Keratinocyte (primary cell): Measurements from ENCODE around the gene ARHGEF33. TPM values are rescaled to one million over a fixed set of nuclear protein-coding genes. Genes with fewer than 3 reads are reported as not detected.

Experiments
- DNase-seq: peaks from one replicate; pipeline ENCODE4 v3.0.0-alpha.2; 2011; ENCODE audit warnings: low read depth, missing footprints, low spot score
- FAIRE-seq: peaks from 2 replicates; lab custom pipeline; 2011; peaks lifted over from hg19 to GRCh38; lab: Jason Lieb, UNC
- H2AFZ ChIP-seq: 2 replicates; pipeline ENCODE4 v1.6.0; 2012; ENCODE audit warnings: low read length, control low read depth, inconsistent platforms; ENCODE audit not compliant: control insufficient read depth
- H3K27ac ChIP-seq: 2 replicates; pipeline ENCODE4 v1.5.1; 2011; ENCODE audit warnings: low read length; ENCODE audit not compliant: control insufficient read depth, insufficient read depth
- H3K27me3 ChIP-seq: 3 replicates; pipeline ENCODE4 v1.6.0; 2011; ENCODE audit warnings: low read length; ENCODE audit not compliant: control insufficient read depth, insufficient read depth; ENCODE audit errors: extremely low read depth
- H3K36me3 ChIP-seq, 2 experiments: 2 replicates in 1 of 2; 3 replicates in 1 of 2; pipeline ENCODE4 v1.5.1; 2011; ENCODE audit warnings: low read length in 2 of 2, mild to moderate bottlenecking in 1 of 2; ENCODE audit not compliant: control insufficient read depth in 2 of 2, insufficient read depth in 2 of 2; ENCODE audit errors: extremely low read depth in 1 of 2
- H3K4me1 ChIP-seq: 3 replicates; pipeline ENCODE4 v1.5.1; 2011; ENCODE audit warnings: low read length; ENCODE audit not compliant: control insufficient read depth, insufficient read depth; ENCODE audit errors: extremely low read depth
- H3K4me2 ChIP-seq: 3 replicates; pipeline ENCODE4 v1.6.0; 2011; ENCODE audit warnings: low read depth, low read length; ENCODE audit not compliant: control insufficient read depth, insufficient read depth; ENCODE audit errors: extremely low read depth
- H3K4me3 ChIP-seq, 3 experiments: fragments of 200-600 bp in 1 of 3; sonication (generic) in 1 of 3; 2 replicates in 2 of 3; 3 replicates in 1 of 3; pipeline ENCODE4 v1.5.1; 2011 to 2016; ENCODE audit warnings: low read length in 3 of 3, mild to moderate bottlenecking in 3 of 3, control low read depth in 2 of 3, inconsistent platforms in 1 of 3, low read depth in 1 of 3, mixed read lengths in 1 of 3, mixed run types in 1 of 3, moderate library complexity in 1 of 3; ENCODE audit not compliant: control insufficient read depth in 2 of 3, insufficient read depth in 2 of 3; ENCODE audit errors: extremely low read depth in 1 of 3
- H3K79me2 ChIP-seq: 2 replicates; pipeline ENCODE4 v1.6.0; 2012; ENCODE audit warnings: low read length; ENCODE audit not compliant: control insufficient read depth, insufficient read depth
- H3K9ac ChIP-seq: 3 replicates; pipeline ENCODE4 v1.6.0; 2011; ENCODE audit warnings: low read length; ENCODE audit not compliant: control insufficient read depth, insufficient read depth; ENCODE audit errors: extremely low read depth
- H3K9me1 ChIP-seq: 3 replicates; pipeline ENCODE4 v1.6.0; 2011; ENCODE audit warnings: low read length; ENCODE audit not compliant: control insufficient read depth, insufficient read depth; ENCODE audit errors: extremely low read depth
- H3K9me3 ChIP-seq: 2 replicates; pipeline ENCODE4 v1.5.1; 2012; ENCODE audit warnings: low read depth, low read length; ENCODE audit not compliant: control insufficient read depth
- H4K20me1 ChIP-seq: 3 replicates; pipeline ENCODE4 v1.6.0; 2011; ENCODE audit warnings: low read length; ENCODE audit not compliant: control insufficient read depth, insufficient read depth; ENCODE audit errors: extremely low read depth
- EZH2 ChIP-seq: IDR thresholded peaks from one replicate; pipeline ENCODE4 v1.6.1; 2012; ENCODE audit warnings: inconsistent platforms, mild to moderate bottlenecking, low read length, moderate library complexity
- dilution Hi-C: fragments of 300-500 bp; cut with MboI; formaldehyde crosslinking; loops from one replicate; pipeline ENCODE4 v1.7.0; 2020; ENCODE audit warnings: low sequenced_read_pairs; ENCODE audit not compliant: extremely low pct_ligation_motif_present
- polyA plus RNA-seq, 5 experiments: library from polyadenylated mRNA; depleted of rRNA in 3 of 5; stranded (reverse) in 3 of 5; stranded (forward) in 1 of 5; unstranded in 1 of 5; fragments of >200 nt; gene quantifications; 1 replicate in 1 of 5; 2 replicates in 3 of 5; 3 replicates in 1 of 5; pipeline versions ENCODE4 v1.2.1 to v1.2.3, GENCODE V29; 2011 to 2012; ENCODE audit warnings: missing spikeins in 2 of 5, low read depth in 1 of 5, low replicate concordance in 1 of 5
- TF ChIP-seq, protein P1 (sequence below), 3 experiments: IDR thresholded peaks in 1 of 3; conservative IDR thresholded peaks in 1 of 3; optimal IDR thresholded peaks in 1 of 3; 2 replicates in 2 of 3; 3 replicates in 1 of 3; pipeline versions ENCODE3 to v1.5.1; 2011; ENCODE audit warnings: low read length in 3 of 3, mild to moderate bottlenecking in 3 of 3, moderate library complexity in 2 of 3, control low read depth in 1 of 3, inconsistent platforms in 1 of 3; ENCODE audit not compliant: insufficient read depth in 2 of 3; ENCODE audit errors: extremely low read depth in 1 of 3

The ARHGEF33 gene
- polyA plus RNA-seq, 1 donor (not counting 4 experiments of a cell fraction or from before 2014, with no cell fraction given) = 0.09 TPM

DNA sequence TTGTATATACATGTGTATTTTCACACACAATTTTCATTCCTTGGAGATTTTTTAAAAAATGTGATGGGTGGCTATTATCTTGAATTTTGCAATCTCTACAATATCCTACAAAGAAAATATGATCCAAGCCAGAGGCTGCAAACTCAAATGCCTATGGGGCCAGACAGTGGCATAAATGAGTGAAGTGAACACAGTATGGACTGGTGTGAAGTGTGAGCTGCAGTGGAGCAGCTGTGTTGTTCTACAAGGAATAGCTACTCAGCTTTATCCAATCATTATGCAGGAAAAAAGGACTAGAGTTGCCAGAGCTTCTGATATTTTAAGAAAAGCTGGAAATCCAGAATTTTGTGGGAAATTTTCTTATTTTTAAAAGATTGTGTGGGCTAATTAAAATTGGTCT is 62.1 kb downstream of the ARHGEF33 start:
- dilution Hi-C loops = no loop called here
- Histone ChIP-seq H3K27ac (no peak overlapping the region), H4K20me1 (no peaks in the 10 kb centered on the region), H3K9ac (no peak overlapping the region), H3K27me3 (peaks cover 2% of the 10 kb centered on the region), H3K36me3 (no peaks in the 10 kb centered on the region), H3K9me3 (no peaks in the 10 kb centered on the region), H3K79me2 (no peaks in the 10 kb centered on the region), H3K4me2 (no peak overlapping the region), H3K4me3 (no peak overlapping the region), H3K4me1 (peaks cover 5% of the 10 kb centered on the region), H3K9me1 (peaks cover 2% of the 10 kb centered on the region), H2AFZ (no peak overlapping the region)
- no peak for FAIRE-seq
- TF ChIP-seq, protein P1, sequence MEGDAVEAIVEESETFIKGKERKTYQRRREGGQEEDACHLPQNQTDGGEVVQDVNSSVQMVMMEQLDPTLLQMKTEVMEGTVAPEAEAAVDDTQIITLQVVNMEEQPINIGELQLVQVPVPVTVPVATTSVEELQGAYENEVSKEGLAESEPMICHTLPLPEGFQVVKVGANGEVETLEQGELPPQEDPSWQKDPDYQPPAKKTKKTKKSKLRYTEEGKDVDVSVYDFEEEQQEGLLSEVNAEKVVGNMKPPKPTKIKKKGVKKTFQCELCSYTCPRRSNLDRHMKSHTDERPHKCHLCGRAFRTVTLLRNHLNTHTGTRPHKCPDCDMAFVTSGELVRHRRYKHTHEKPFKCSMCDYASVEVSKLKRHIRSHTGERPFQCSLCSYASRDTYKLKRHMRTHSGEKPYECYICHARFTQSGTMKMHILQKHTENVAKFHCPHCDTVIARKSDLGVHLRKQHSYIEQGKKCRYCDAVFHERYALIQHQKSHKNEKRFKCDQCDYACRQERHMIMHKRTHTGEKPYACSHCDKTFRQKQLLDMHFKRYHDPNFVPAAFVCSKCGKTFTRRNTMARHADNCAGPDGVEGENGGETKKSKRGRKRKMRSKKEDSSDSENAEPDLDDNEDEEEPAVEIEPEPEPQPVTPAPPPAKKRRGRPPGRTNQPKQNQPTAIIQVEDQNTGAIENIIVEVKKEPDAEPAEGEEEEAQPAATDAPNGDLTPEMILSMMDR (optimal IDR thresholded peaks at IDR 0.05 in 1 of 3, IDR thresholded peaks at IDR 0.05 in 1 of 3, conservative IDR thresholded peaks at IDR 0.05 in 1 of 3; ENCODE audit: extremely low read depth in 1 of 3, insufficient read depth in 2 of 3, low read length in 3 of 3) = no peak
- TF ChIP-seq EZH2 = no peak
- no peak for DNase-seq

DNA sequence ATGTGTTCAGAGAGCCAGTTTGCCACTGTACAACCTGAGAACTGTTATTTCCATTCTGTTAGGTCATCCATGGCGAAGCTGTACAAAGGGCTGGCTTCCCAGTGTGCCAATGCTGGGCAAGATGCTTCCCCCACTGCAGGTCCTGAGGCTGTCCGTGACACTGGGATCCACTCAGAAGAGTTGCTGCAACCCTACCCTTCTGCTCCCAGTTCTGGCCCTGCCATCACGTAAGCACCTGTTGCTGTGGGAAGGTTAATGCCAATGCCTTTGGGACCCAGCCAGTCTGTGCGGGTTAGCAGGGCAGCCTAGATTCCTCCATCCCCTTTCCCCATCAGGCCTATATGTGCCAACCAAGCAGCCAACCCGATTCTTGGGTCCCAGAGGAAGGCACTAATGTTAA is 68.3 kb downstream of the ARHGEF33 start:
- Histone ChIP-seq H4K20me1 (no peaks in the 10 kb centered on the region), H3K9me3 (no peaks in the 10 kb centered on the region), H3K27ac (no peak overlapping the region), H3K79me2 (no peaks in the 10 kb centered on the region), H3K9me1 (no peaks in the 10 kb centered on the region), H3K4me1 (no peaks in the 10 kb centered on the region), H3K9ac (no peak overlapping the region), H3K27me3 (peaks cover 17% of the 10 kb centered on the region), H3K4me3 (no peak overlapping the region), H3K4me2 (no peak overlapping the region), H3K36me3 (no peaks in the 10 kb centered on the region), H2AFZ (no peak overlapping the region)
- TF ChIP-seq EZH2 = no peak
- TF ChIP-seq, protein P1 (optimal IDR thresholded peaks at IDR 0.05 in 1 of 3, IDR thresholded peaks at IDR 0.05 in 1 of 3, conservative IDR thresholded peaks at IDR 0.05 in 1 of 3; ENCODE audit: extremely low read depth in 1 of 3, insufficient read depth in 2 of 3, low read length in 3 of 3) = no peak
- DNase-seq = no peak
- FAIRE-seq = no peak
- dilution Hi-C loops = no loop called here
